GM20000 (cell line): ENCODE data around the gene FRYL.
A peak's percentile ranks its signal among the peaks of the same experiment; 100 is the strongest.

Source experiments
- DNase-seq: peaks from one replicate; pipeline ENCODE4 v3.0.0; 2012; ENCODE audit warnings: low spot score
- TF ChIP-seq, protein P1 (sequence below): IDR thresholded peaks from 2 replicates; pipeline ENCODE4 v1.5.1; 2012; ENCODE audit warnings: mild to moderate bottlenecking, control low read depth; ENCODE audit errors: extremely low read depth, missing control alignments

The FRYL gene

DNA sequence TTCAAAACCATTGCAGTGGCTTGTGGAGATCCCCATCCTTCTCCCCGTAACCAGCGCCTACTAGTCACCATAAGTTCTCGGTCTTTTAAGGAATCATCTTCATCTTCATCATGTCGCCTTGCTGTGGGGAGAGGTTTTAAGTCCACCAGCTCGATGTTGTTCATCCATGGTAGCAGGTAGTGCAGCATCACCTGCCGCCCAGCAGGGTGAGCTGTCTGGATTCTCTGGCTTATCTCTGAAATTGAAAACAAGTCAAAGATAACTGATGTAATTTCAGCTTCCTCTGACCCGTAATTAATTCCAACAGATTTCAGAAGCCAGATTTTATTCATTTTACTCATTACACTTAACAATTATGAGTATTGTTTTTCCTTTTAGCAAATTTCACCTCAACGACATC is 222.6 kb downstream of the FRYL start:
- DNase-seq = no peak
- TF ChIP-seq, protein P1, sequence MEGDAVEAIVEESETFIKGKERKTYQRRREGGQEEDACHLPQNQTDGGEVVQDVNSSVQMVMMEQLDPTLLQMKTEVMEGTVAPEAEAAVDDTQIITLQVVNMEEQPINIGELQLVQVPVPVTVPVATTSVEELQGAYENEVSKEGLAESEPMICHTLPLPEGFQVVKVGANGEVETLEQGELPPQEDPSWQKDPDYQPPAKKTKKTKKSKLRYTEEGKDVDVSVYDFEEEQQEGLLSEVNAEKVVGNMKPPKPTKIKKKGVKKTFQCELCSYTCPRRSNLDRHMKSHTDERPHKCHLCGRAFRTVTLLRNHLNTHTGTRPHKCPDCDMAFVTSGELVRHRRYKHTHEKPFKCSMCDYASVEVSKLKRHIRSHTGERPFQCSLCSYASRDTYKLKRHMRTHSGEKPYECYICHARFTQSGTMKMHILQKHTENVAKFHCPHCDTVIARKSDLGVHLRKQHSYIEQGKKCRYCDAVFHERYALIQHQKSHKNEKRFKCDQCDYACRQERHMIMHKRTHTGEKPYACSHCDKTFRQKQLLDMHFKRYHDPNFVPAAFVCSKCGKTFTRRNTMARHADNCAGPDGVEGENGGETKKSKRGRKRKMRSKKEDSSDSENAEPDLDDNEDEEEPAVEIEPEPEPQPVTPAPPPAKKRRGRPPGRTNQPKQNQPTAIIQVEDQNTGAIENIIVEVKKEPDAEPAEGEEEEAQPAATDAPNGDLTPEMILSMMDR = no peak

- no peak for DNase-seq
- TF ChIP-seq, protein P1 = no peak
Measured at GRCh38 chr4:48556268-48556667, 223.8 kb downstream of the FRYL start.

GRCh38 chr4:48554606-48555005 is 225.5 kb downstream of the FRYL start:
- DNase-seq = no peak
- TF ChIP-seq, protein P1 = no peak

DNA sequence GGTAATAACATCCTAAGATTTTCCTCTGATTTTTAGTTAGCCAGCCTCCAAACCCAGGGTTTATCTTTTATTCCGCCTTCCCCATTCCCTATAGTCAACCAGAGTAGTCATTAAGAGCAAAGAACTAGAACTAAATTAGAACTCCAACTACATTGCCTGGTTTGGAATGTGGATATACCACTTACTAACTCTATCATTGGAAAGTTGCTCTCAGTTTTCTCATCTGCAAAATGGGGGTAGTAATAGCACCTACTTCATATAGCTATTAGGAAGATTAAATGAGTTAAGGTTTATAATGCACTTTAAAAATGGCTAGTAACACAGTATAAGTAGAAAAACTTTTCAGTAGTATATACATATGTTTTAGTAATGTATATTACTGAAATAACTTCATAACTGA is 226.4 kb downstream of the FRYL start:
- TF ChIP-seq, protein P1 = no peak
- no peak for DNase-seq

DNA sequence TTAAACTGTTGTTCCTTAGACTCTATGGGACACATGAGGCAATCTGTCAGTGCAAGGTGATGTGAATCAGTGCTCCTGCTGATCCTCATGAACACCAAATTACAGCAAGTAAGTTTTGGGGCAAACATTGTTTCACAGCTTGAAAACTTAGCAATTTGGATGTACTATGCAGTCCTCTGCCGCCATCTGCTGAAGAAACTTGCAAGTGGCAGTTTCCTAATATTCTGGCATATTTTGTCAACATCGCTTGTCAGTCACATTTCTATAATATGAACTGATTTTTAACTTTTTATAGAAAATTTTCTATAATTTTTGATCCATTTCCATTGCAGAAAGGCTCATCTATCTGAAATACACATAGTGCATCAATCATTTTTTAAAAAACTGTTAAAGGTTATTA is 233.7 kb downstream of the FRYL start:
- no peak for DNase-seq
- TF ChIP-seq, protein P1 = peak; percentile 43

DNA sequence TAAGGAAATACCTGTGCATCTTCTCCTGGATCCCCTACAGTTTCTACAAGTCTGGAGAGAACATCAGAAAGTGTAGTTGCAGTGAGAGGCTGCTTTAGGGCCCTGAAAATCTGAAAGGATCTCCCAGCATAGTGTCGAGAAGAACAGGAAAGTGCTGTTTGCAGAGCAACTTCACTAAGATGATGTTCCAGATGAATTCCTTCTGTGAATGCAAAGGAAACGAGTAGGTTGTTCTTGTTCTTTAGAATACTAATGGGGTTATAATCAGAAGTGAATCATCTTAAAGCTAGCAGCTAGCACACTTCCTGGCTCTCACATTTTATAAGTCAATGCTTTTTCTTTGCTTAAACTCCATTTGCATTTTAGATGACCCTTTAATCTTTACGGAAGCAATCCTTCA is 236.3 kb downstream of the FRYL start:
- no peak for DNase-seq
- TF ChIP-seq, protein P1 = no peak

GRCh38 chr4:48542888-48543287 is 237.2 kb downstream of the FRYL start:
- DNase-seq = no peak
- TF ChIP-seq, protein P1 = no peak
